ENCODE measurements around the gene C2CD4C. TPM values are rescaled to one million over a fixed set of nuclear protein-coding genes. Genes with fewer than 3 reads are reported as not detected.

The C2CD4C gene
- total and polyA plus RNA-seq, 2 of the 13 experiments (the other 11 are each of a cell fraction or from before 2014, with no cell fraction given): not detected

GRCh38 chr19:455851-456546 lies 47.1 kb upstream of the C2CD4C start:
- H3K27me3 ChIP-seq (ENCODE audit: control insufficient read depth in 1 of 2, insufficient read depth in 2 of 2, low read length in 2 of 2): no peaks in the 10 kb centered on the region; a peak in 1 of 5 replicates
- WGBS (ENCODE audit: low lambda C conversion rate): 92% methylated on average over 19 of the region's 31 CpGs

GRCh38 chr19:455031-455705 lies 46.2 kb upstream of the C2CD4C start:
- intact Hi-C loops (cut with micrococcal nuclease; ENCODE audit: unreplicated experiment) (no loop called here), in situ Hi-C loops (cut with HindIII; ENCODE audit: extremely low pct_ligation_motif_present, low pct_unique_long_range_greater_than_20kb) (no loop called here)
- DNase-seq (ENCODE audit: low spot score): no peak
- Histone ChIP-seq H3K36me3 (replicated peaks in 1 of 2; ENCODE audit: control insufficient read depth in 1 of 2, insufficient read depth in 2 of 2, low read length in 2 of 2) (no peaks in the 10 kb centered on the region; a peak in 1 of 5 replicates), H3K4me2 (ENCODE audit: low read depth, low read length) (no peak overlapping the region), H3K27me3 (ENCODE audit: control insufficient read depth in 1 of 2, insufficient read depth in 2 of 2, low read length in 2 of 2) (no peaks in the 10 kb centered on the region; a peak in 1 of 5 replicates), H3K9me3 (ENCODE audit: low read length) (no peaks in the 10 kb centered on the region), H3K4me3 (replicated peaks in 1 of 3; ENCODE audit: insufficient read depth in 1 of 3, low read depth in 2 of 3, low read length in 3 of 3) (no peak overlapping the region), H3K4me1 (ENCODE audit: insufficient read depth, low read length) (peaks cover 22% of the 10 kb centered on the region), H3K79me2 (ENCODE audit: insufficient read depth, low read length) (no peaks in the 10 kb centered on the region), H3K27ac (ENCODE audit: extremely low read length, insufficient read depth, low read length) (no peak overlapping the region), H2AFZ (ENCODE audit: low read length) (no peak overlapping the region), H4K20me1 (ENCODE audit: insufficient read depth, low read length) (peaks cover 32% of the 10 kb centered on the region; the same call in 1 of the 2 replicates), H3K9ac (ENCODE audit: insufficient read depth, low read depth, low read length) (no peak overlapping the region)
- no peak for FAIRE-seq
- WGBS (ENCODE audit: low lambda C conversion rate): 97% methylated on average over 34 of the region's 39 CpGs
- ChIA-PET CTCF (ENCODE audit: low intra/inter-chr PET ratio, low total read pairs) (no interaction called here), POLR2A (no interaction called here)
- ATAC-seq: no peak
- BruUV-seq (replicated peaks): no TSS peak
- TF ChIP-seq CHD4 (IDR thresholded peaks at IDR 0.05; ENCODE audit: borderline replicate concordance, low read length) (no peak), ZNF629 (CRISPR knock-in tag; conservative IDR thresholded peaks at IDR 0.05) (peak; percentile 56)

More at GRCh38 chr19:455851-456546, 47.1 kb upstream of the C2CD4C start:
- ATAC-seq: no peak
- Histone ChIP-seq H3K9me3 (ENCODE audit: low read length) (no peaks in the 10 kb centered on the region), H3K4me1 (ENCODE audit: insufficient read depth, low read length) (peaks cover 22% of the 10 kb centered on the region), H3K9ac (ENCODE audit: insufficient read depth, low read depth, low read length) (no peak overlapping the region), H2AFZ (ENCODE audit: low read length) (no peak overlapping the region), H3K27ac (ENCODE audit: extremely low read length, insufficient read depth, low read length) (no peak overlapping the region), H3K36me3 (replicated peaks in 1 of 2; ENCODE audit: control insufficient read depth in 1 of 2, insufficient read depth in 2 of 2, low read length in 2 of 2) (no peaks in the 10 kb centered on the region; a peak in 1 of 5 replicates), H3K4me2 (ENCODE audit: low read depth, low read length) (no peak overlapping the region), H3K4me3 (replicated peaks in 1 of 3; ENCODE audit: insufficient read depth in 1 of 3, low read depth in 2 of 3, low read length in 3 of 3) (no peak overlapping the region), H4K20me1 (ENCODE audit: insufficient read depth, low read length) (peaks cover 32% of the 10 kb centered on the region; the same call in 1 of the 2 replicates), H3K79me2 (ENCODE audit: insufficient read depth, low read length) (no peaks in the 10 kb centered on the region)
- FAIRE-seq: no peak
- TF ChIP-seq ZFAT (CRISPR knock-in tag; conservative IDR thresholded peaks at IDR 0.05) (no peak), ZNF724P (CRISPR knock-in tag; IDR thresholded peaks at IDR 0.05; ENCODE audit: borderline replicate concordance) (no peak), AGO2 (optimal IDR thresholded peaks at IDR 0.05; ENCODE audit: low read depth, low read length) (peak; percentile 16)
- intact Hi-C loops (cut with micrococcal nuclease; ENCODE audit: unreplicated experiment): no loop called here
- POLR2A ChIA-PET: no interaction called here
- DNase-seq (ENCODE audit: low spot score): no peak
- in situ Hi-C loops (cut with HindIII; ENCODE audit: extremely low pct_ligation_motif_present, low pct_unique_long_range_greater_than_20kb): no loop called here
- CTCF ChIA-PET (ENCODE audit: low intra/inter-chr PET ratio, low total read pairs): no interaction called here
- BruUV-seq (replicated peaks): no TSS peak
